Stimulated activated CD4-positive, alpha-beta T cell treated with anti-CD3 and anti-CD28 coated beads, Interleukin-1b, Interleukin-23, amount 100 ng/mL, for 4 hours (primary cell): ENCODE results near the gene SMCO1.
"Not testable (repeated sequence)": the region's sequence is repeated elsewhere in the genome, so short reads cannot be mapped to it uniquely, and the experiment has no call there.

Experiments used
- DNase-seq, 2 donors: peaks; one replicate each; pipeline ENCODE4 v3.0.0-alpha.2; 2020; ENCODE audit warnings: low read depth in 2 of 2

Gene SMCO1

DNA sequence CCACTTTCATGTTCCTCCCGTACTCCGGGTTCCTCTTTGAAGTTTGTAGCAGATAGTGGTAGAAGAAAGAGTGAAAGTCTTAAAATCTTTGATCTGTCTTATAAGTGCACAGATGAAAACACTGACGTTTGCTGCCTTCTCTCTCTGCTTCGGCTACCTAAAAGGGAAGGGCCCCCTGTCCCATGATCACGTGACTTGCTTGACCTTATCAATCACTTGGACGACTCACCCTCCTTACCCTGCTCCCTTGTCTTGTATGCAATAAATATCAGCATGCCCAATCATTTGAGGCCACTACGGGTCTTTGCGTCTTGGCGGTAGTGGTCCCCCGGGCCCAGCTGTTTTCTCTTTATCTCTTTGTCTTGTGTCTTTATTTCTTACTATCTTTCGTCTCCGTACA is 6.1 kb upstream of the SMCO1 start:
- not testable (repeated sequence) for DNase-seq

DNA sequence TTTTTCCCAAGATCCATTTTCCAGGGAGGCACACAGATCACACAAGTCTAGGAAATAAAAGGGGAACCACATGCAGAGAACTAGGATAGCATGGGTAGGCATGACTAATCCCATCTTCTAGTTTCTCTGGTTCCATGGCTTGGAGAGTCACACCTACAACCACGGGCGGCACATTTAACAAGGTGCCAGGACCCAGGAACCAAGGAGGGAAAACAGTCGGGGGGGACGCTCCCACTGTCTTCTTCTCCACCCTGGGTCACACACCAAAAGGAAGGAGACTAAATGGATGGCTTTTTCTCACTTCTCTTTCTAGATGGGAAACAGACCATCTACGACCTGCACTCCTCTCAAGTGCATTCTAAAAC is 4.6 kb upstream of the SMCO1 start:
- no peak for DNase-seq

DNA sequence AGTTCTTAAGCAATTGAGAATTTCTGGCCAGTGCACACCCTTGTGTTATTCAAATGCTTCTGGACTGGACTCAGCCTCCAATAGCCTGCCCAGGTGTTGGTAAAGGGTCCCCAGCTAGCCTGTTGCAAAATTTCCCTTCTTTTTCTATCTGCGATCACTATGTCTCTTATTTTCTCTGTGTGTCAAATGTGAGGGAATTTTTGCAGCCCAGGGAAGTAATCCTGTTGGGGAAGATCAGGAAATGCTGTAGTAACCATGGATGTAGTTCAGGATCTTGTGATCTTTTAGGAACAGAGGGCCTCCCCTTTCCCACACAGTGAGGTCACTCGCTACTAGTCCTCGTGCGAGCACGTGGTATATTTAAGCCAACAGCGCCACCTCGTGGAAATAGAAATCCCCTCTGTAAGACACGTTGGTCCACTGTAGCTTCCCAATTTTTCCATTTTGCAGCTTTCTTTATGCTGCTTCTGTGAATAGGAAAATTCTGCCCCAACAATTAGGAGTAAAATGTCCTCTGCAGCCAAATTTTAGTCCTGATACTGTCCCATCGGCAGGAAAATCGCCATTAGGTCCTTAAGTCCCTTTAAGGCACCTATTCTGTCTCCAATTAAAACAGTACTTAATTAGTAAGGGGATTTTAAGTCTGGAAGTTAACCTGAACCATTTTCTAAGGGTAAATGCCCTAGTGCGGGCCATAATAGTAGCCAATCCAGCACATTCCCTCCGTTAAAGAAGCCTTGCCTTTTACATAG is 4.0 kb upstream of the SMCO1 start:
- DNase-seq = peak in 1 of 2 donors; percentile 58

DNA sequence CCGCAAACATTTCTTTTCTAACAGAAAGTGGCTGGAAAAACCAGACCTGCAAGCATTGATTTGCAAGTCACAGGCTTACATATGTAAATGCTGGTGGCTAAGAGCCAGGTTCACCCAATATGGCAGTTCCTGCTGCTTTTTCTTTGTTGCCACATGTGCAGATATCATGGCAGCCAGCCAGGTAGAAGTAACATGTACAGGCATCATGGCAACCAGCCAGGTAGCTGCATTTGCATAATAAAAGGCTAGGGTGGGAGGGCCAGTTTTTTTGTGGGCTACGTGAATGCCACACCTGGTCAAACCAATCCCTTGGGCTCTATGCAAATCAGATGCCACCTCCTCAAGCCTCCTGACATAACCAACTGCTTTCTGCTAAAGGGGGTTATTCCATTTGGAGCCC is 2.8 kb upstream of the SMCO1 start:
- no peak for DNase-seq

DNA sequence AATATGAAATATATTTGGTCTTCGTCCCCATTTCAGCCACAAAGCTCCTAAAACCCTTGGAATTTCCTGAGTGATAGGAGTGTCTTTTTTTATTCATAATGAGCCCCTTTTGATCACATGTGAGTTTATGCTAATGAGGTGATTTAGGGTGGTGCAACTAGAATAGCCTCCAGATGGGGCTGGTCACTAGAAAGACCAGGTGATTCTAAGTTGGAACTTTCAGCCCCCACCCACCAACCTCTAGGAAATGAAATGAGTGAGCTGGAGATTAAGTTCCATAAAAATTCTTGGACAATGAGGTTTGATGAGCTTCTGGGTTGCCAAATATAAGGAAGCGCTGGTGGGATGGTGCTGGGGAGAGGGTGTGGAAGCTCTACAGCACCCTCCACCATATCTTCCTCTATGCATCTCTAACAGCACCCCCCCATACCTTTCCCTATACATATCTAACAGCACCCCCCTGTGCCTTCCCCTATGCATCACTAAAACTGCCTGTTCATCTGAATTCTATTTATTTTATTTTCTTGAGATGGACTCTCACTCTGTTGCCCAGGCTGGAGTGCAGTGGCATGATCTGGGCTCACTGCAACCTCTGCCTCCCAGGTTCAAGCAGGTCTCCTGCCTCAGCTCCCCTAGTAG is 2.1 kb upstream of the SMCO1 start:
- DNase-seq = no peak

DNA sequence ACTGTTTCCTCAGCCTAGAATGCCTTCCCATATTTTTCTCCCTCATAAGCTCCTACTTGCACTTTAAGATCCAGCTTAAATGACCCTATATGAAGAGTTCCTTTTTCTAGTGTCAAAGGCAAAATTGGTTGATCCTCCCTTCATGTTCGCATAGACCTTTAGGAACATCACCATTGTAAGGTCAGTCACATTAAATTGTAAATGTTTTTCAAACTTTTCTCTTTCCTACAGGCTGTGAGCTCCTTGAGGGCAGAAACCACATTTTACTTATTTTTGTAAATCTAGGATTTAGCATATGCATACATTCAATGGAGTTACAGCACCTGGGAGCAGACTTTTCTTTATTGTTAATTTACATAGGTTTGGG is 813 bp downstream of the SMCO1 start:
- DNase-seq = no peak

DNA sequence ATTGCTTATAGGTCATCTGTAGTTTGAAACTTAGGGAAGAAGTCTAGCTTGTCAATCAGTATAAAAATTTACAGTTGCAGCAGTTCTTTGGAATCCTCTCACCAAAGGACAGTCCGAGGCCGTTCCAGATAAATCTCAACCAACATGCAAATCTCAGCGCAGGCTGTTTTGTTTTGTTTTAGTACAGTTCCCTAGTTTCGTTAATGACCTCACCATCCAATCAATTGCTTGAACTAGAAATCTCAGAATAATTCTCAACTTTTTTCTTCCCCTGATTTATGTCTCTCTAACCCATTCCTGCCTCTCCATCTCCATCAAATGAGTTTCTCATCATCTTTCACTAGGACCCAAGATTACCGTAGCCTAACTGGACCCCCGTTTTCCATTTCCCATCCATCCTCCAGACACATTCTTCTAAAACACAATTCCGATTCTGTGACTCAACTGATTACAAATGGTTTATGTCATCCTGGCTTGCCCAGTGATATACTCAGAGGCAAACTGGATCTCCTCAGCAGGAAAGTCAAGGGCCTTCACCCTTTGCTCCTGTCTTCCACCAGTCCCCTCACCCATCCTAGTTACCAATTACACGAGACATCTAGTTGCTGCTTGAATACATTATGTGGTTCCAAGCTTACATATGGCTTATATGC is 1.3 kb downstream of the SMCO1 start:
- DNase-seq = no peak

DNA sequence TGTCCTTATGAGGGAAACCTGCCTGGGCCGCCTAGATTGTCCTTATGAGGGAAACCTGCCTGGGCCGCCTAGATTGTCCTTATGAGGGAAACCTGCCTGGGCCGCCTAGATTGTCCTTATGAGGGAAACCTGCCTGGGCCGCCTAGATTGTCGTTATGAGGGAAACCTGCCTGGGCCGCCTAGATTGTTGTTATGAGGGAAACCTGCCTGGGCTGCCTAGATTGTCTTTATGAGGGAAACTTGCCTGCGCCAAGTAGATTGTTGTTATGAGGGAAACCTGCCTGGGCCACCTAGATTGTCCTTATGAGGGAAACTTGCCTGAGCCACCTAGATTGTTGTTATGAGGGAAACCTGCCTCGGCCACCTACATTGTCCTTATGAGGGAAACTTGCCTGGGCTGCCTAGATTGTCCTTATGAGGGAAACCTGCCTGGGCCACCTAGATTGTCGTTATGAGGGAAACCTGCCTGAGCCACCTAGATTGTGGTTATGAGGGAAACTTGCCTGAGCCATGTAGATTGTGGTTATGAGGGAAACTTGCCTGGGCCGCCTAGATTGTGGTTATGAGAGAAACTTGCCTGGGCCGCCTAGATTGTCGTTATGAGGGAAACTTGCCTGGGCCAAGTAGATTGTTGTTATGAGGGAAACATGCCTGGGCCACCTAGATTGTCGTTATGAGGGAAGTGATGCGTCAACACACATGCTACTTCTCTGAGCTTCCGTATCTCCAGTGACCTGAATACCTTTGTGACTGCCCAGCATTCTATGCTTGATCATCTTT is 3.3 kb downstream of the SMCO1 start:
- DNase-seq = not testable (repeated sequence)

DNA sequence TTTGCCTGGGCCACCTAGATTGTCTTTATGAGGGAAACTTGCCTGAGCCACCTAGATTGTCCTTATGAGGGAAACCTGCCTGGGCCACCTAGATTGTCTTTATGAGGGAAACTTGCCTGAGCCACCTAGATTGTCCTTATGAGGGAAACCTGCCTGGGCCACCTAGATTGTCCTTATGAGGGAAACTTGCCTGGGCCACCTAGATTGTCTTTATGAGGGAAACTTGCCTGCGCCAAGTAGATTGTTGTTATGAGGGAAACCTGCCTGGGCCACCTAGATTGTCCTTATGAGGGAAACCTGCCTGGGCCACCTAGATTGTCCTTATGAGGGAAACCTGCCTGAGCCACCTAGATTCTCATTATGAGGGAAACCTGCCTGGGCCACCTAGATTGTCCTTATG is 4.0 kb downstream of the SMCO1 start:
- not testable (repeated sequence) for DNase-seq

DNA sequence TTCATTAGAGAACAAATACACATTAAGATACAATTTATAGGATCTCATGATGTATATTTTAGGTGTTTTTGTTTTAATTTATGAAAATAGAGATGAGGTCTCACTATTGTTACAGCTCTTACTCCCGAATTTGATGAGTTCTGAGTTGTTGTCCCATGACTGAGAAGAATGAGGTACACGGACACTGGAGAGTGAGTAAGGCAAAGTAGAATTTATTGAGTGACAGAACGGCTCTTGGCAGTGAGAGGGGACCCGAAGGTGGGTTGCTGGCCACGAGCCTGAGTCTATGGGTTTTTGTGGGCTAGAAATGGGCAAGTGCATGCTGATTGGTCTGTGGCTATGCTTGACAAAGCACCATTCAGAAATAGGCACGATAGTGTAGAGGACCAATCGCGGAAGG is 8.5 kb downstream of the SMCO1 start:
- no peak for DNase-seq

DNA sequence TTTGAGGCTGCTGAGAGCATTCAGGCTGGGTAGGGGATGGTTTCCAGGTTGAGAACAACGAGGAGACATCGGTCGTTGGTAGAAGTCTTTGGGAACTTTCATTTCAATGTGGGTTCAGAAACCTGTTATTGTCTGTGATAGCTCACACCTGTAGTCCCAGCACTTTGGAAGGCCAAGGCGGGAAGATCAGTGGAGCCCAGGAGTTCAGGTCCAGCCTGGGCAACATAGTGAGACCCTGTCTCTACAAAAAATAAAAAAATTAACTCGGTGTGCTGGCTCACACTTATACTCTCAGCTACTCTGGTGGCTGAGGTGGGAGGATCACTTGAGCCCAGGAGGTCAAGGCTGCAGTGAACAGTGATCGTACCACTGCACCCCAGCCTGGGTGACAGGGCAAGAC is 10.6 kb downstream of the SMCO1 start:
- DNase-seq = no peak

DNA sequence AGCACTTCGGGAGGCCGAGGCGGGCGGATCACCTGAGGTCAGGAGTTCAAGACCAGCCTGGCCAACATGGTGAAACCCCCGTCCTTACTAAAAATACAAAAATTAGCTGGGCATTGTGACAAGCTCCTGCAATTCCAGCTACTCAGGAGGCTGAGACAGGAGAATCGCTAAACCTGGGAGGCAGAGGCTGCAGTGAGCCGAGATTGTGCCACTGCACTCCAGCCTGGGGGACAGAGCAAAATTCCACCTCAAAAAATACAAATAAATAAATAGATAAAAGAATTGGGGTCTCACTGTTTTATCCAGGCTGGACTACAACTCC is 11.1 kb downstream of the SMCO1 start:
- DNase-seq = not testable (repeated sequence)

DNA sequence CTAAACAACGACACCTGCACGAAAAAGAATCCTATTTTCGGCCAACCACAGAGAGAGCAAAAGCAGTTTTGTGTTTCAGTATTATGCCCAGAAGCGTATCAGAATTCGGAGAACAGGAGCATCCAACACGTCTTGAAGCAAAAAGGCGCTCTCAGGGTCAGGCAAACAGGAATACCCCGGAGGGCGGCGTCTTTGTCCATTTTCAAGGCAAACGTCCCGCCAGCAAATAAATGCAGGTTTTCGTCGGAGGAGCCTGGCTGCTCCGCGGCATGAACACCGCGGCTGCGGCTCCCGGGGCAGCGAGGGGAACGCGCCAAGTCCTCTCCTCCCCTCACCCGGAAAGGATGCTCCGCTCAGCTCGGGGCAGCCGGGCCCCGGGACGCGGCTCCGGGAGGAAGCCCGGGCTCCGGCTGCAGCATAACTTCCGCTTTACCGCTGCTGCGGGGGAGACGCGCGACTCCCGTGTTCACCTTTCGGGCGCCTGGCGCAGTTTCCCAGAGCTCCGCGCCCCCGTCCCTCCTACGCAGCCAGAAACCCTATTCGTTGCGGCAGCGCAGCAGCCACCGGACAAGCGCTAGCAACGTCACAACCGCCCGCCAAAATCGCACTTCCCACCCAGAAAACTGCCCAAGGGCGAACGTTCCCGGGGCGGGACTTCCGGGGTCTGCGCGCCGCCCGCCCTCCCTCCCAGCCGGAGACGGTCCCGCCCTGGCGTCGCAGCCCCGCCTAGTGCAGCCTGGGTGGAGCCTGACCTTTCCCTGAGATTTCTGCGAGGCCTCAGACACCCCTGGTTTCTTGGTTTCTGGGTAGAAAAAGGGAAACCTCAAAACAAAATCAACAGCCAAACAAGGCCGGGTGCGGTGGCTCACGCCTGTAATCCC is 11.7 kb downstream of the SMCO1 start, which contains the start of gene RNF168:
Gene RNF168, minus strand, starts transcription at position 573 of the 881 bp plus-strand sequence. CDS start 595 bp downstream, outside the sequence.
- peak; percentile 76 to 92 for DNase-seq

DNA sequence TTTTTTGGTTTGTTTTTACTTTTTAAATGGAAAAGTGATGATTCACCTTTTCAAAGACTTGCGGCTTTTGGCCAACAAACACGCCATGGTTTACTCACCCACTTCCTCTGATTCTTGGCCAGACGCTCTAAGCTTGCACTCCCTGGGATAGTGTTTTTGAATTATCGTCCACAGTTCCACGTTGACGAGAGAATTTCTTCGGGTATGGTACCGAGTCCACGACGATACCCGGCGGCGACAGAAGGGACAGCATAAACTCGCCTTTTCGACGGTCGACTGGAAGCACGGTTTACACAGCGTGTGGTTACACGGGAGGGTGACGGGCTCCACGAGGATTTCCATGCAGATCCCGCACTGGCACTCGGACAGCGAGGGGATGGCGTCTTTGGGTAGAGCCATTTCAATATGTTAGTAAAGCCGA is 12.4 kb downstream of the SMCO1 start:
- peak in 1 of 2 donors; percentile 43 for DNase-seq

DNA sequence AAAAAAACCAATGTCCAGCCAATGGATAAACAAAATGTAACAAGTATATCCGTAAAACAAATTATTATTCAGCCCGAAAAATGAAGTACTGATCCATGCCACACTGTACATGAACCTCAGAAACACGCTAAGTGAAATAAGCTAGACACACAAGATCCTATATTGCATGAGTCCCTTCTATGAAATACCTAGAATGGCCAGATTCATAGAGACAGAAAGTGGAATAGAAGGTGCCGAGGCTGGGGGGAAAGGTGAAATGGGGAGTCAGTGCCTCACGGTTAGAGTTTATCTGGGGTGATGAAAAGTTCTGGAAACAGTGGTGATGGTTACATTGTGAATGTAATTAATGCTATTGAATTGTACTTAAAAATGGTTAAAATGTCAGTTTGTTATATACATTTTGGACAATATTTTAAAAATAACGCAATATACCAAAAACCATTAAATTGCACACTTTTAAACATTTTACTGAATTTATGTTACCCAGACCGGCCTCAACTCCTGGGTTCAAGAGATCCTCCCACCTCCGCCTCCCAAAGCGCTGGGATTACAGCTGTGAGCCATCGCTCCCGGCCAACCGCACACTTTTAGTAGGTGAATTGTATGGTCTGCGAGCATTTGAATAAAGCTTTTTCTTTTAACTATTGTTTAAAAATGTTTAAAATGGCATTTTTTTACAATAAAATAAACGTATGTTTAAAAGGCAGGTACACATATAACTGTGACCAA is 13.7 kb downstream of the SMCO1 start:
- no peak for DNase-seq

DNA sequence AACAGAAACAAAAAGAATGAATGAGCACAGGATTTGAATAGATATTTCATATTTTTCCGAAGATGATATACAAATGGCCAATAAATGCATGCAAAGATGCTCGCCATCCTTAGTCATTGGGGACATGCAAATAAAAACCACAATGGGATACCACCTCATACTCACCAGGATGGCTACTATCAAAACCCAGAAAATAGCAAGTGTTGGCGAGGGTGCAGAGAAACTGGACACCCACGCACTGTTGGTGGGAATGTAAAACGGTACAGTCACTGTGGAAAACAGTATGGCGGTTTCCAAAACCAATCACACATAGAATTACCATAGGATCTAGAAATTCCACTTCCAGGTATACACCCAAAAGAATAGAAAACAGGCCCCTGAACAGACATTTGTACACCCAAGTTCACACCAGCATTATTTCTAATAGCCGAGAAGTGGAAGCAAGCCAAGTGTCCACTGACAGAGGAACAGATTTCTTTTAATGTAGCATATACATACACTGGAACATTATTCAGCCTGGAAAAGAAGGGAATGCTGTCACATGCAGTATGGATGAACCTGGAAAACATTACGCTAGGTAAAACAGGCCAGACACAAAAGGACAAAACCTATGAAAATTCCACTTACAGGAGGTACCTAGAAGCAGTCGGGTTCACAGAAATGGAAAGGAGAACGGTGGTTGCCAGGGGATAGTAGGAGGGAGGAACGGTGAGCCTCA is 15.2 kb downstream of the SMCO1 start:
- no peak for DNase-seq

DNA sequence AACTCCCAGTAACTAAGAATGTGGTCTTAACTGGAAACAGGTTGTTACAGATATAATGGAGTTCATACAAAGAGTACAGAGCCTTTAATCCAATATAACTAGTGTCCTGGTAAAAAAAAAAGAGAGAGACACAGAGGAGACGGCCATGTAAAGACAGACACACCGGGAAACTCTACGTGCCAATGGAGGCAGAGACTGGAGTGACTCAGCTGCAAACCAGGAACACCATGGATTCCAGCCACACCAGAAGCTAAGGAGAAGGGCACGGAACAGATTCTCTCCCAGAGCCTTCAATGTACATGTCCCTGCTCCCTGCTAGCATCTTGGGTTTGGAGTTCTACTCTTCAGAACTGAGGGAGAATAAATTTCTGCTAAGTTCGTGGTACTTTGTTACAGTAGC is 16.1 kb downstream of the SMCO1 start:
- no peak for DNase-seq

DNA sequence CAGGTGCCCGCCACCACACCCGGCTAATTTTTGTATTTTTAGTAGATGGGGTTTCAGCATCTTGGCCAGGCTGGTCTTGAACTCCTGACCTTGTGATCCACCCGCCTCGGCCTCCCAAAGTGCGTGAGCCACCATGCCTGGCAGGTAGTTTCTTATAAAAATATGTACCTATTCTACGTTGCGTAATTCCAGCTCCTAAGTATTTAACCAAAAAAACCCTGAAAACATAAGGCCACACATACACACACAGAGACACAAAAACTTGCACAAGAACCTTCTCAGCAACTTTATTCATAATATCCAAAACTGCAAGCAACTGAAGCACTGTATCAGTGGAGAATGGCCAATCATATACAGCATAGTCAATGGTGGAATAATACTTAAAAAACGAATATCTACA is 16.8 kb downstream of the SMCO1 start:
- no peak for DNase-seq

DNA sequence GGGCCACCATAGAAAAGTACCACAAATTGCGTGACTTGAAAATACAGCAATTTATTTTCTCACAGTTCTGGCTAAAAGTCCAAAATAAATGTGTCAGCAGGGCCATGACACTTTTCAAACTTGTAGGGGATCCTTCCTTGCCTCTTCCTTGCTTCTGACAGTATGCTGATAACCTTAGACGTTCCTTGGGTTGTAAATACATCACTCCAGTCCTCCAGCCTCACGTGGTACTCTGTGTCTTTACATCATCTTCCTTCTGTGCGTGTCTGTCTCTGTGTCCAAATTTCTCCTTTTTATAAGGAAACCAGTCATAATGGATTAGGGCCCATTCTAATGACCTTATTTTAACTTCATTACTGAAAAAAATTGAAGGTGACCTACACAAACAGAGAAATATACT is 19.0 kb downstream of the SMCO1 start:
- DNase-seq = no peak

DNA sequence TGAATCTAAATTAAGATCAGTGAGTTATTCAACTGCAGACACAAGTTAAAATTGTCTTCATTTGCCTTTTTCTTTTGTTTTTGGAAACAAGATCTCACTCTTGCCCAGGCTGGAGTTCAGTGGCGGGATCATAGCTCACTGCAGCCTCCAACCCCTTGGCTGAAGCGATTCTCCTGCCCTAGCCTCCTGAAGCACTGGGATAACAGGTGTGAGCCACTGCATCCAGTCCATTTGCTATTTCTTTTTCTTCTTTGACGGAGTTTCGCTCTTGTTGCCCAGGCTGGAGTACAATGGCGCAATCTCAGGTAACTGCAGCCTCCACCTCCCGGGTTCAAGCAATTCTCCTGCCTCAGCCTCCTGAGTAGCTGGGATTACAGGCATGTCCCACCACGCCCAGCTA is 21.9 kb downstream of the SMCO1 start:
- DNase-seq = no peak
